Measurements from ENCODE around the gene KMT5B.

Gene KMT5B

DNA sequence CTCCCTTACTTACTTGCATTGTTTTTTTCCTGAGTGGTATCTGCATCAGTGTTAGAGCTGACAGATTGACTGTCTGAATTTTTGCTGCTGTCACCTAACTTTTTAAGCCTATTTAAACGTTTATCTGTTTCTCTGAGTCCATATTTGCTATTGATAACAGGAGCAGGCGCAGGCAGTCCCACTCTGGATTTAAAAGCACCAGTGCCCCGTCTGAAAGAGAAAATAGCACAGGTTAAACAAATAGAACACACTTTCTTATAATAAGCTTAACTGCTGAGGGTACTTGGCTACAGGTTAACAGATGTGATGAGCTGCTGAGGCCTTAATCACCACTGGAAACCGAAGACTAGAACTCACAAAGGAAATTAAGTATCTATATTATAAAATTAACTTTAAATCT, 46.1 kb downstream of the KMT5B start:
- peak overlapping the region; percentile 85 for H3K27ac ChIP-seq
- TF ChIP-seq, protein P1, sequence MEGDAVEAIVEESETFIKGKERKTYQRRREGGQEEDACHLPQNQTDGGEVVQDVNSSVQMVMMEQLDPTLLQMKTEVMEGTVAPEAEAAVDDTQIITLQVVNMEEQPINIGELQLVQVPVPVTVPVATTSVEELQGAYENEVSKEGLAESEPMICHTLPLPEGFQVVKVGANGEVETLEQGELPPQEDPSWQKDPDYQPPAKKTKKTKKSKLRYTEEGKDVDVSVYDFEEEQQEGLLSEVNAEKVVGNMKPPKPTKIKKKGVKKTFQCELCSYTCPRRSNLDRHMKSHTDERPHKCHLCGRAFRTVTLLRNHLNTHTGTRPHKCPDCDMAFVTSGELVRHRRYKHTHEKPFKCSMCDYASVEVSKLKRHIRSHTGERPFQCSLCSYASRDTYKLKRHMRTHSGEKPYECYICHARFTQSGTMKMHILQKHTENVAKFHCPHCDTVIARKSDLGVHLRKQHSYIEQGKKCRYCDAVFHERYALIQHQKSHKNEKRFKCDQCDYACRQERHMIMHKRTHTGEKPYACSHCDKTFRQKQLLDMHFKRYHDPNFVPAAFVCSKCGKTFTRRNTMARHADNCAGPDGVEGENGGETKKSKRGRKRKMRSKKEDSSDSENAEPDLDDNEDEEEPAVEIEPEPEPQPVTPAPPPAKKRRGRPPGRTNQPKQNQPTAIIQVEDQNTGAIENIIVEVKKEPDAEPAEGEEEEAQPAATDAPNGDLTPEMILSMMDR (IDR thresholded peaks at IDR 0.05): no peak
- TF ChIP-seq ZFX (IDR thresholded peaks at IDR 0.05; ENCODE audit: borderline replicate concordance): no peak

DNA sequence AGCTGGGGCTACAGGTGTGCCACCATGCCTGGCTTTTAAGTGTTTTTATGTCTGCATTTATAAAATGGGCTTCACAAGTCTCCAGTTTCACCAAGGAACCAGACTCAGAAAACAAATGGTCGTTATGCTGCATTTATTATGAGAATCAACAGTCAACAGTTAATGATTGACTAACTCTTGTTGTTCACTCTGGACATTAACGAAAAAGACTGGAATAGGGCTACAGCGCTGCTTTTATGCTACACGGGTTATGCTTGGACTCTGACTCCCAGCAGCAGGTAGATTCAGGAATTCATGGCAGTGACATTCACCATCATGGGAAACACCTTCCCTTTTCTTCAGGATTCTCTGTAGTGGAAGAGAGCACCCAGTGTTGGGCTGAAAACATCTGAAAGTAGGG, 47.5 kb downstream of the KMT5B start:
- TF ChIP-seq, protein P1 (IDR thresholded peaks at IDR 0.05): no peak
- TF ChIP-seq ZFX (IDR thresholded peaks at IDR 0.05; ENCODE audit: borderline replicate concordance): no peak
- H3K27ac ChIP-seq: peak overlapping the region; percentile 85

DNA sequence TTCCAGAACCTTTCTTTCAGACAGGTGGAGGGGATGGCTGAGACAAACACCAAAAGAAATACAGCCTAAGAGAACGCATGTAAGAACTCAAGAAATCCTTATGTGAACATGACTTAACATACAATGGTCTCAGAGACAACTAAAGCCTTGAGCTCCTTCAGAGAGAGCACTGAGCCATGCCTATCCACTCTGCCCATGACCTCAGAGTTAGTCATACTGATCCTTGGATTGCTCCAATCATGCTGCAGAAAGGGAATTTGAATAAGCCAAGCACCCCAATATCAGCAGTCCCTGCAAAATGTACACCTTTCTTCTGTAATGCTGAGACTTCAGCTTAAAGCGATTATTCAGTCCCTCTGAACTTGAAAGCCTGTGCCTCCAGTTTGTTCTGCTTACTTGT, 48.7 kb downstream of the KMT5B start:
- TF ChIP-seq, protein P1 (IDR thresholded peaks at IDR 0.05): no peak
- no peak for TF ChIP-seq ZFX (IDR thresholded peaks at IDR 0.05; ENCODE audit: borderline replicate concordance)

GRCh38 chr11:68163691-68164090, 49.4 kb downstream of the KMT5B start:
- TF ChIP-seq, protein P1 (IDR thresholded peaks at IDR 0.05): no peak
- no peak for TF ChIP-seq ZFX (IDR thresholded peaks at IDR 0.05; ENCODE audit: borderline replicate concordance)

More for the DNA sequence above, 48.7 kb downstream of the KMT5B start:
- H3K27ac ChIP-seq: peak overlapping the region; percentile 85

DNA sequence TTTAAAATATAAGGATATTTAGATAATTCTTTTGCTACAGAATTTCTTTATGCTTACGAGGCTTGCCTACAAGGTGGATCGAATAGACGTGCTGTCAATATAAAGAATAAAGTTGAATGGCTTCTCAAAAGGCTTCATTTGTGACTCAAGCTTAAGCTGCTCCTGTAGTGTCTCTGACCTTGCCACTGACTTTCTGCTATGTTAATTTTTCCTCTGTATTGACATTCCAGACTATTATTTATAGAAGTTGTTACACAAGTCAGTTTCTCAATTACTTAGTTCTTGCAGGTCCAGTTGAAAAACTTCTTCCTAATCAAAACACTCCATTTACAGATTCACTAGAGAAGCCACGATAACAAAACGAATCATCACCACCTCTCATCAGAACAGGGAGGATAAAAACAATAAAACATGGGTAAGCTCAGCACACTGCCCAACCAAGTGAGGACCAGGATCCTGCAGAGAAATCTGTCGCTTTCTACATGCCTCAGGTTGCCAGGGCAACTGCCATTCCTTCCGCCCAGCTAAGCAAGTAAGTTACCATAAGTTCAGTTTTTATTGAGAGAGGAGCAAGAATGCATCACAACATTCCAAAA, 52.9 kb downstream of the KMT5B start:
- H3K27ac ChIP-seq: no peak overlapping the region
- TF ChIP-seq, protein P1 (IDR thresholded peaks at IDR 0.05): no peak
- TF ChIP-seq ZFX (IDR thresholded peaks at IDR 0.05; ENCODE audit: borderline replicate concordance): no peak

More at GRCh38 chr11:68163691-68164090, 49.4 kb downstream of the KMT5B start:
- no peak overlapping the region for H3K27ac ChIP-seq

DNA sequence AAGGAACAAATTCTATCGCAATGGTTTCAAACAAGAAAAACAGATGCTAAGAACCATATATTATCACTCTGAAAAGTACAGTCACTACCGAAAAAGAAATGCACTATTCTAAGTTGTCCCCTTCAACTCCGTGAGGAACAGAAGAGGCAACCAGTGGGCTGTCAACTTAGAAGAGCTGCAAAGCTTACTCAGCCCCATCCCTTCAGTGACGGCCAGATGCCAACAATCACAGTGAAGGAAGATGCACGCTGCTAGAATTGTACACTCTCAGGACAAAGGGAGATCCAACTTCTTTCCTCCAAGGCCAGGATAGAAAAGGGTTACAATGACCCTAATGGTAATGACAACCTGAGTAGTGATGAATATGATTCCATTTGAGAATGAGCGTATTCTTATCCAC, 53.4 kb downstream of the KMT5B start:
- TF ChIP-seq ZFX (IDR thresholded peaks at IDR 0.05; ENCODE audit: borderline replicate concordance): no peak
- TF ChIP-seq, protein P1 (IDR thresholded peaks at IDR 0.05): no peak
- H3K27ac ChIP-seq: no peak overlapping the region

DNA sequence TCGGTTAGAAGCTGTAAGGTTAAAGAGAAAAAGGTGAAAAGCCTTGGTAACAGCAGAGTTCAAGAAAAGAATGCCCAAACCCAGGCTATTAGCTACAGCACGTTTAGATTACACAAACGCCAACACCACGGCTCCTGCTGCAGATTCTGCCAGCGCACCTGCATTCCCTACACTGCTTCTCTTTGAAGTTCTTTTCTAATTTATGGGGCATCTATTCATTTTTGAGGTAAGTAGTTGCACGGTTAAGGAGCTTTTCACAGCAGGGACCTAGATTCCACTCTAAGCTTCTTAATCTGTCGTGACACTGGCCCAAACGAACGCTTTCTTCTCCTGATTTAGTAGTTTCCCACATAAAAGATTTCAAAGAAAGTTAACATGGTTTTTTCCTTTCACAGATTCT, 53.9 kb downstream of the KMT5B start:
- no peak overlapping the region for H3K27ac ChIP-seq
- TF ChIP-seq, protein P1 (IDR thresholded peaks at IDR 0.05): no peak
- no peak for TF ChIP-seq ZFX (IDR thresholded peaks at IDR 0.05; ENCODE audit: borderline replicate concordance)

Measured in 22Rv1 (cell line).